ENCODE data around the gene HMCN2.

The HMCN2 gene

DNA sequence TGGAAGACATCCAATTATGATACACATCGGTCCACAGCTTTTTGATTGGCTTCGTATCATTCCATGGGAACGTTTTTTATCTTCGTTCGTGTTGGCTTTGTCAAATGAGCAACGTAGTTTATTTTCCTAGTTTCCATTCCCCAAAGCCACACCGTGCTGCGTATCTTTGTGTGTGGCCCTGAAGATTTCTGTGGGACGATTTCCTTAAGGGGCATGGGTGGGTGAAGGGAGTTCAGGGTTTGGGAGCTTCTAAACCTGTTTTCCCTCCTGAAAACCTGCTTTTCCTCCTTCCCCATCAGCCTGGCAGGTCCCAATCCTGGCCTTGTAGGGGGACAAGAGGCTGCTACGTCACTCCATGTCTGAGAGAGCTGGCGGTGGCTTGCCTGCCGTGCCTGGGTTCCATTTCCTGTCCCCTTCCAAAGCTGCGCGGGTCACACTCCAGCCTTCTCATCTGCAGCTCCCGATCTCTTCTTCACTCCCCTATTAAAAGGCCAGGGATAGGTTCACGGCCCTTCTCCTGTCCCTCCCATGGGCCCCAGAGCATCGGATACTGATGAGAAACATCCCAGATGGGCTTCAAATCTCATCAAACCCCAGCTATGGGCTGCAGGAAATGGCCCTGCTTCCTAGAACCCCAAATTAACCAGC, 155.7 kb downstream of the HMCN2 start:
- Histone ChIP-seq H4K20me1 (ENCODE audit: insufficient read depth, low read length) (no peaks in the 10 kb centered on the region), H3K4me3 (ENCODE audit: low read length) (no peak overlapping the region), H3K79me2 (ENCODE audit: low read length) (no peaks in the 10 kb centered on the region), H3K27ac (ENCODE audit: low read length) (no peak overlapping the region), H3K9me3 (replicated peaks; ENCODE audit: insufficient read depth, low read length) (no peaks in the 10 kb centered on the region), H3K4me2 (ENCODE audit: low read depth, low read length) (no peak overlapping the region), H3K9me2 (replicated peaks; ENCODE audit: insufficient read depth, low read length) (no peaks in the 10 kb centered on the region), H3K27me3 (replicated peaks; ENCODE audit: insufficient read depth, low read length) (peaks cover 95% of the 10 kb centered on the region), H3F3A (ENCODE audit: insufficient read depth, low read length) (no peaks in the 10 kb centered on the region), H3K9ac (ENCODE audit: low read length) (no peak overlapping the region), H3K4me1 (ENCODE audit: low read length) (no peaks in the 10 kb centered on the region), H3K36me3 (replicated peaks; ENCODE audit: insufficient read depth, low read length) (no peaks in the 10 kb centered on the region), H2AFZ (ENCODE audit: low read length) (no peak overlapping the region)
- no peak for DNase-seq
- TF ChIP-seq, protein P1, sequence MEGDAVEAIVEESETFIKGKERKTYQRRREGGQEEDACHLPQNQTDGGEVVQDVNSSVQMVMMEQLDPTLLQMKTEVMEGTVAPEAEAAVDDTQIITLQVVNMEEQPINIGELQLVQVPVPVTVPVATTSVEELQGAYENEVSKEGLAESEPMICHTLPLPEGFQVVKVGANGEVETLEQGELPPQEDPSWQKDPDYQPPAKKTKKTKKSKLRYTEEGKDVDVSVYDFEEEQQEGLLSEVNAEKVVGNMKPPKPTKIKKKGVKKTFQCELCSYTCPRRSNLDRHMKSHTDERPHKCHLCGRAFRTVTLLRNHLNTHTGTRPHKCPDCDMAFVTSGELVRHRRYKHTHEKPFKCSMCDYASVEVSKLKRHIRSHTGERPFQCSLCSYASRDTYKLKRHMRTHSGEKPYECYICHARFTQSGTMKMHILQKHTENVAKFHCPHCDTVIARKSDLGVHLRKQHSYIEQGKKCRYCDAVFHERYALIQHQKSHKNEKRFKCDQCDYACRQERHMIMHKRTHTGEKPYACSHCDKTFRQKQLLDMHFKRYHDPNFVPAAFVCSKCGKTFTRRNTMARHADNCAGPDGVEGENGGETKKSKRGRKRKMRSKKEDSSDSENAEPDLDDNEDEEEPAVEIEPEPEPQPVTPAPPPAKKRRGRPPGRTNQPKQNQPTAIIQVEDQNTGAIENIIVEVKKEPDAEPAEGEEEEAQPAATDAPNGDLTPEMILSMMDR (IDR thresholded peaks at IDR 0.05; ENCODE audit: low read length) = no peak
- TF ChIP-seq EZH2 (optimal IDR thresholded peaks at IDR 0.05; ENCODE audit: low read depth, low read length) = no peak
- no peak for TF ChIP-seq EZH2phosphoT487 (IDR thresholded peaks at IDR 0.05; ENCODE audit: low read length)

- Histone ChIP-seq H3K4me1 (ENCODE audit: low read length) (no peaks in the 10 kb centered on the region), H3K4me3 (ENCODE audit: low read length) (no peak overlapping the region), H3K27me3 (replicated peaks; ENCODE audit: insufficient read depth, low read length) (peaks cover 95% of the 10 kb centered on the region), H3K79me2 (ENCODE audit: low read length) (no peaks in the 10 kb centered on the region), H3K4me2 (ENCODE audit: low read depth, low read length) (no peak overlapping the region), H3K27ac (ENCODE audit: low read length) (no peak overlapping the region), H3K9ac (ENCODE audit: low read length) (no peak overlapping the region), H3K9me3 (replicated peaks; ENCODE audit: insufficient read depth, low read length) (no peaks in the 10 kb centered on the region), H4K20me1 (ENCODE audit: insufficient read depth, low read length) (no peaks in the 10 kb centered on the region), H2AFZ (ENCODE audit: low read length) (no peak overlapping the region), H3K36me3 (replicated peaks; ENCODE audit: insufficient read depth, low read length) (no peaks in the 10 kb centered on the region), H3F3A (ENCODE audit: insufficient read depth, low read length) (no peaks in the 10 kb centered on the region), H3K9me2 (replicated peaks; ENCODE audit: insufficient read depth, low read length) (no peaks in the 10 kb centered on the region)
- no peak for TF ChIP-seq EZH2phosphoT487 (IDR thresholded peaks at IDR 0.05; ENCODE audit: low read length)
- TF ChIP-seq, protein P1 (IDR thresholded peaks at IDR 0.05; ENCODE audit: low read length) = no peak
- no peak for TF ChIP-seq EZH2 (optimal IDR thresholded peaks at IDR 0.05; ENCODE audit: low read depth, low read length)
- DNase-seq = no peak
Observed at GRCh38 chr9:130421802-130422276, 156.3 kb downstream of the HMCN2 start.

DNA sequence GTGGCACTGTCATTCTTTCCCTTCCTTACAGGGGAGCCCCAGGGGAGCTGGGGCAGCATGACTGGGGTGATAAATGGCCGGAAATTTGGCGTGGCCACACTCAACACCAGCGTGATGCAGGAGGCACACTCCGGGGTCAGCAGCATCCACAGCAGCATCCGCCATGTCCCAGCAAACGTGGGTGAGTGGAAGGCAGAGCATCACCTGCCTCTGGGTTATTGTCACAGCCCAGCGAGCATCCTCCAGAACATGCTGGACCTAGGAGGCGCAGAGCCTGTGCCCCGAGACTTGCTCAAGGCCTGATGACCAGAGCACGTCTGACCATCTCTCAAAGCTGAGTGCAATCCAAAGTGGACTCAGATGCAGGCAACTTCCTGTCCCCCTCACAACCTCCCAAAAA, 157.0 kb downstream of the HMCN2 start:
- Histone ChIP-seq H2AFZ (ENCODE audit: low read length) (no peak overlapping the region), H3F3A (ENCODE audit: insufficient read depth, low read length) (no peaks in the 10 kb centered on the region), H3K9ac (ENCODE audit: low read length) (no peak overlapping the region), H3K4me1 (ENCODE audit: low read length) (no peaks in the 10 kb centered on the region), H3K27me3 (replicated peaks; ENCODE audit: insufficient read depth, low read length) (peaks cover 95% of the 10 kb centered on the region), H3K27ac (ENCODE audit: low read length) (no peak overlapping the region), H3K79me2 (ENCODE audit: low read length) (no peaks in the 10 kb centered on the region), H3K4me2 (ENCODE audit: low read depth, low read length) (no peak overlapping the region), H3K9me2 (replicated peaks; ENCODE audit: insufficient read depth, low read length) (no peaks in the 10 kb centered on the region), H4K20me1 (ENCODE audit: insufficient read depth, low read length) (no peaks in the 10 kb centered on the region), H3K36me3 (replicated peaks; ENCODE audit: insufficient read depth, low read length) (no peaks in the 10 kb centered on the region), H3K9me3 (replicated peaks; ENCODE audit: insufficient read depth, low read length) (no peaks in the 10 kb centered on the region), H3K4me3 (ENCODE audit: low read length) (no peak overlapping the region)
- DNase-seq = no peak
- TF ChIP-seq, protein P1 (IDR thresholded peaks at IDR 0.05; ENCODE audit: low read length) = no peak
- no peak for TF ChIP-seq EZH2phosphoT487 (IDR thresholded peaks at IDR 0.05; ENCODE audit: low read length)
- TF ChIP-seq EZH2 (optimal IDR thresholded peaks at IDR 0.05; ENCODE audit: low read depth, low read length) = no peak
